Endothelial cell of umbilical vein (primary cell): Measurements from ENCODE around the gene KCNN1.

Source experiments
- EZH2 ChIP-seq: IDR thresholded peaks from 2 replicates; pipeline ENCODE4 v1.6.1; 2012; ENCODE audit warnings: borderline replicate concordance, low read depth, mild to moderate bottlenecking, moderate library complexity, low read length, inconsistent platforms; ENCODE audit not compliant: severe bottlenecking
- FOS ChIP-seq: IDR thresholded peaks from 2 replicates; pipeline ENCODE4 v1.6.1; 2011; ENCODE audit warnings: mild to moderate bottlenecking, low read length, moderate library complexity, borderline replicate concordance; ENCODE audit not compliant: insufficient read depth
- JUN ChIP-seq: IDR thresholded peaks from 2 replicates; pipeline ENCODE4 v1.6.1; 2011; ENCODE audit warnings: borderline replicate concordance, low read depth; ENCODE audit not compliant: insufficient read length, insufficient read depth
- MYC ChIP-seq: IDR thresholded peaks from one replicate; pipeline ENCODE4 v1.6.1; 2011; ENCODE audit warnings: mild to moderate bottlenecking, low read depth, low read length
- POLR2A ChIP-seq: IDR thresholded peaks from 2 replicates; pipeline ENCODE4 v1.6.1; 2012; ENCODE audit warnings: low read depth, mild to moderate bottlenecking, control low read depth, low read length
- POLR2AphosphoS5 ChIP-seq: IDR thresholded peaks from 2 replicates; pipeline ENCODE4 v1.6.1; 2012; ENCODE audit warnings: low read depth, mild to moderate bottlenecking, control low read depth, low read length, moderate library complexity; ENCODE audit not compliant: insufficient read depth
- TF ChIP-seq, protein P1 (sequence below), 2 donors: IDR thresholded peaks; 1 replicate in 1 of 2; 2 replicates in 1 of 2; pipeline ENCODE4 v1.5.1; 2011; ENCODE audit warnings: low read length in 2 of 2, mild to moderate bottlenecking in 2 of 2, moderate library complexity in 2 of 2, control low read depth in 1 of 2, inconsistent platforms in 1 of 2, low read depth in 1 of 2; ENCODE audit not compliant: insufficient read depth in 1 of 2; ENCODE audit errors: extremely low read depth in 1 of 2
- TF ChIP-seq, protein P2 (sequence below): IDR thresholded peaks from 2 replicates; pipeline ENCODE4 v1.6.1; 2011; ENCODE audit not compliant: insufficient read depth, insufficient read length

DNA sequence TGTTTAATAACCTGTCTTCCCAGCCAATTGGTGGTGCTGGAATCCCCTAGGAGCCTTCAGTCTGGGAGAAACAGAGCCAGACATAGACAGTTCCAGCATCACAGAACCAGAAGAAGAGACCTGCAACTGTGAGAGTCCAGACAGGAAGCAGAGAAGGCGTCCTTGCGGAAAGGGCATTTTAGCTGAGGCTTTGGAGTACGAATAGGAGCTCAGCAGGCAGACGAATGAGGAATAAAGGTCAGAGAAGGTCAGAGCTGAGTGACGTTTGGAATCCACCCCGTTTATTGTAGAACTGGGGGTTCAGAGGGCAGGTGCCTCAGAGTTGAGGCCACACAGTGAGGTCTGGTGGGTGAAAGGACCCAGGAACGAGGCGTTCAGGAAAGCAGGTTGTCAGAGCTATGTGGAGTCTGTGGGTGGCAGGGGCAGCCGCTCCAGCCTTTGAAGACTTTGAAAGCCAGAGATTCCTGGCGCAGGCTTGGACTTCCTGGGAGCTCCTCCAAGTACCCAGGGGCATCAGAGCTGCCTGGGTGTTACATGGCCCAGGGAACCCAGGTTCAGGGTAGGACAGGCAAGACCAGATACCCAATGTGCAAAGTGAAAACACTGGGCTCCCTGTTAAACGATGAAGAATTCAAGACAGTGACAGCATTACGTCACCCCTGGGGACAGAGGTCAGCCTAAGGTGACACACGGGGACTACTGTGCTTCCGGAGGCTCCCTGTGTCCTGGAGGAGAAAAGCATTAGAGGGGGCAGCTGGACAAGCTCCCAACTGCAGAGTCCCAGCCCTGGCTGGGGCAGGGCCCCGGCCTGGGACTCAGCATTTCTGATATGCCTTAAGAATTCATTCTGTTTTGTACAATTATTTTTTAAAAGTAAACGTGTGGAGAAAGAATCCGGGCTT, 46.6 kb downstream of the KCNN1 start:
- TF ChIP-seq, protein P1, sequence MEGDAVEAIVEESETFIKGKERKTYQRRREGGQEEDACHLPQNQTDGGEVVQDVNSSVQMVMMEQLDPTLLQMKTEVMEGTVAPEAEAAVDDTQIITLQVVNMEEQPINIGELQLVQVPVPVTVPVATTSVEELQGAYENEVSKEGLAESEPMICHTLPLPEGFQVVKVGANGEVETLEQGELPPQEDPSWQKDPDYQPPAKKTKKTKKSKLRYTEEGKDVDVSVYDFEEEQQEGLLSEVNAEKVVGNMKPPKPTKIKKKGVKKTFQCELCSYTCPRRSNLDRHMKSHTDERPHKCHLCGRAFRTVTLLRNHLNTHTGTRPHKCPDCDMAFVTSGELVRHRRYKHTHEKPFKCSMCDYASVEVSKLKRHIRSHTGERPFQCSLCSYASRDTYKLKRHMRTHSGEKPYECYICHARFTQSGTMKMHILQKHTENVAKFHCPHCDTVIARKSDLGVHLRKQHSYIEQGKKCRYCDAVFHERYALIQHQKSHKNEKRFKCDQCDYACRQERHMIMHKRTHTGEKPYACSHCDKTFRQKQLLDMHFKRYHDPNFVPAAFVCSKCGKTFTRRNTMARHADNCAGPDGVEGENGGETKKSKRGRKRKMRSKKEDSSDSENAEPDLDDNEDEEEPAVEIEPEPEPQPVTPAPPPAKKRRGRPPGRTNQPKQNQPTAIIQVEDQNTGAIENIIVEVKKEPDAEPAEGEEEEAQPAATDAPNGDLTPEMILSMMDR (IDR thresholded peaks at IDR 0.05; ENCODE audit: extremely low read depth in 1 of 2, insufficient read depth in 1 of 2, low read depth in 1 of 2, low read length in 2 of 2) = no peak
- TF ChIP-seq POLR2AphosphoS5 (no peak), EZH2 (no peak), POLR2A (no peak), MYC (no peak), JUN (no peak), FOS (no peak)
- TF ChIP-seq, protein P2, sequence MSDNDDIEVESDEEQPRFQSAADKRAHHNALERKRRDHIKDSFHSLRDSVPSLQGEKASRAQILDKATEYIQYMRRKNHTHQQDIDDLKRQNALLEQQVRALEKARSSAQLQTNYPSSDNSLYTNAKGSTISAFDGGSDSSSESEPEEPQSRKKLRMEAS = no peak
